ENCODE data around the gene TEX13B. TPM values are rescaled to one million over a fixed set of nuclear protein-coding genes. Genes with fewer than 3 reads are reported as not detected.
"Not testable (repeated sequence)": the region's sequence is repeated elsewhere in the genome, so short reads cannot be mapped to it uniquely, and the experiment has no call there.

Gene TEX13B
- total RNA-seq, 4 donors from 2014 or later: not detected

DNA sequence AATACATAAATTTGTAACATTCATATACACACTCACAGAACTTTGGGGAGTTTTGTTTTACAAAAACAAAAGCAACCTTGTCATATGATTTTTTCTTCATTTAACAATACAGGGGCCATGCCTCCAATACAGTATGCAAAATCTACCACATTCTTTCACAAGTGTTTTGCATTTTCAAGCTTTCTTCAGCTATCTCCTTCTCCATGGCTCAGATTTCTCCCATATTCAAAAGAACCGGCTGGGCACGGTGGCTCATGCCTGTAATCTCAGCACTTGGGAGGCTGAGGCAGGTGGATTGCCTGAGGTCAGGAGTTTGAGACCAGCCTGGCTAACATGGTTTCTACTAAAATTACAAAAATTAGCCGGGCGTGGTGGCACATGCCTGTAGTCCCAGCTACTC is 4.1 kb downstream of the TEX13B start:
- WGBS: 79% methylated on average over 4 of the region's 4 CpGs
- Histone ChIP-seq H3K27ac (no peak overlapping the region), H3K36me3 (no peaks in the 10 kb centered on the region), H3K9me3 (no peaks in the 10 kb centered on the region), H3K4me3 (no peak overlapping the region), H3K4me1 (no peaks in the 10 kb centered on the region), H3K27me3 (no peaks in the 10 kb centered on the region)
- DNase-seq (ENCODE audit: low spot score in 2 of 2): no peak
- TF ChIP-seq, protein P1, sequence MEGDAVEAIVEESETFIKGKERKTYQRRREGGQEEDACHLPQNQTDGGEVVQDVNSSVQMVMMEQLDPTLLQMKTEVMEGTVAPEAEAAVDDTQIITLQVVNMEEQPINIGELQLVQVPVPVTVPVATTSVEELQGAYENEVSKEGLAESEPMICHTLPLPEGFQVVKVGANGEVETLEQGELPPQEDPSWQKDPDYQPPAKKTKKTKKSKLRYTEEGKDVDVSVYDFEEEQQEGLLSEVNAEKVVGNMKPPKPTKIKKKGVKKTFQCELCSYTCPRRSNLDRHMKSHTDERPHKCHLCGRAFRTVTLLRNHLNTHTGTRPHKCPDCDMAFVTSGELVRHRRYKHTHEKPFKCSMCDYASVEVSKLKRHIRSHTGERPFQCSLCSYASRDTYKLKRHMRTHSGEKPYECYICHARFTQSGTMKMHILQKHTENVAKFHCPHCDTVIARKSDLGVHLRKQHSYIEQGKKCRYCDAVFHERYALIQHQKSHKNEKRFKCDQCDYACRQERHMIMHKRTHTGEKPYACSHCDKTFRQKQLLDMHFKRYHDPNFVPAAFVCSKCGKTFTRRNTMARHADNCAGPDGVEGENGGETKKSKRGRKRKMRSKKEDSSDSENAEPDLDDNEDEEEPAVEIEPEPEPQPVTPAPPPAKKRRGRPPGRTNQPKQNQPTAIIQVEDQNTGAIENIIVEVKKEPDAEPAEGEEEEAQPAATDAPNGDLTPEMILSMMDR (IDR thresholded peaks at IDR 0.05): no peak
- no peak for TF ChIP-seq EP300 (IDR thresholded peaks at IDR 0.05)
- no peak for TF ChIP-seq POLR2AphosphoS5 (IDR thresholded peaks at IDR 0.05)
- TF ChIP-seq POLR2A (IDR thresholded peaks at IDR 0.05): no peak

- no peaks in the 10 kb centered on the region for H3K4me1 ChIP-seq
- WGBS: 87% methylated on average over 3 of the region's 3 CpGs
Observed at GRCh38 chrX:107971636-107972035, 10.5 kb downstream of the TEX13B start.

GRCh38 chrX:107970073-107970472 is 12.1 kb downstream of the TEX13B start:
- Histone ChIP-seq H3K36me3 (no peaks in the 10 kb centered on the region), H3K9me3 (no peaks in the 10 kb centered on the region), H3K4me1 (no peaks in the 10 kb centered on the region), H3K27me3 (no peaks in the 10 kb centered on the region), H3K4me3 (no peak overlapping the region), H3K27ac (no peak overlapping the region)
- TF ChIP-seq POLR2AphosphoS5 (IDR thresholded peaks at IDR 0.05): no peak
- TF ChIP-seq POLR2A (IDR thresholded peaks at IDR 0.05): no peak
- no peak for TF ChIP-seq EP300 (IDR thresholded peaks at IDR 0.05)
- TF ChIP-seq, protein P1 (IDR thresholded peaks at IDR 0.05): no peak
- WGBS: 59% methylated on average over 2 of the region's 2 CpGs
- DNase-seq (ENCODE audit: low spot score in 2 of 2): no peak

More at GRCh38 chrX:107971636-107972035, 10.5 kb downstream of the TEX13B start:
- H3K27me3 ChIP-seq: no peaks in the 10 kb centered on the region
- H3K27ac ChIP-seq: no peak overlapping the region
- TF ChIP-seq POLR2A (IDR thresholded peaks at IDR 0.05): no peak
- TF ChIP-seq POLR2AphosphoS5 (IDR thresholded peaks at IDR 0.05): no peak
- no peak for TF ChIP-seq EP300 (IDR thresholded peaks at IDR 0.05)
- TF ChIP-seq, protein P1 (IDR thresholded peaks at IDR 0.05): no peak
- no peaks in the 10 kb centered on the region for H3K9me3 ChIP-seq
- H3K36me3 ChIP-seq: no peaks in the 10 kb centered on the region
- no peak for DNase-seq (ENCODE audit: low spot score in 2 of 2)
- no peak overlapping the region for H3K4me3 ChIP-seq

DNA sequence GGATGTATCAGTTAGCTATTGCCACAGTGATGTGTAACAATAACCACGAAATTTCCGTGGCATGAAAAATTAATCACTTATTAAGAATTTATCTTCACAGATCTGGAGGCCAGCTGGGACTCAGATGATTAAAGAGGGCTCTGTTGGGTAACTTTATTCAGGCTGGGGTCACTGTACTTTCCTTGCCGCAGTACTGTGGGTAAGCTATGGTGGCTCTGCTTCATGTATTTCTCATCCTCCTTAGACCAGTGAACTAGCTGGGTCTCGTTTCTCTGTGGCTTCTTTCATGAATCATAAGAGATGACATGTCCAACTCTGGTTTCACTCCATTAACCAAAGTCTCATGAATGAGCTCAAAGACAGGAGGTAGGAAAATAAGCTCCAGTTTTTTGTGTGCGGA is 13.5 kb downstream of the TEX13B start:
- H3K4me1 ChIP-seq: no peaks in the 10 kb centered on the region
- TF ChIP-seq EP300 (IDR thresholded peaks at IDR 0.05) (no peak), POLR2AphosphoS5 (IDR thresholded peaks at IDR 0.05) (no peak), POLR2A (IDR thresholded peaks at IDR 0.05) (no peak)
- TF ChIP-seq, protein P1 (IDR thresholded peaks at IDR 0.05): no peak
- H3K27ac ChIP-seq: no peak overlapping the region
- no peaks in the 10 kb centered on the region for H3K9me3 ChIP-seq
- no peak overlapping the region for H3K4me3 ChIP-seq
- no peaks in the 10 kb centered on the region for H3K27me3 ChIP-seq
- H3K36me3 ChIP-seq: no peaks in the 10 kb centered on the region
- 68% methylated on average over 5 of the region's 5 CpGs for WGBS
- no peak for DNase-seq (ENCODE audit: low spot score in 2 of 2)

- not testable (repeated sequence) for H3K9me3 ChIP-seq; H3K36me3 ChIP-seq; H3K27me3 ChIP-seq; DNase-seq (ENCODE audit: low spot score in 2 of 2); H3K27ac ChIP-seq; H3K4me3 ChIP-seq; H3K4me1 ChIP-seq
Observed at GRCh38 chrX:107955337-107955736, 26.8 kb downstream of the TEX13B start.

GRCh38 chrX:107940095-107940494 is 42.1 kb downstream of the TEX13B start:
- DNase-seq (ENCODE audit: low spot score in 2 of 2): no peak
- H3K27me3 ChIP-seq: no peaks in the 10 kb centered on the region
- H3K27ac ChIP-seq: no peak overlapping the region
- WGBS: 80% methylated on average over 3 of the region's 3 CpGs
- H3K4me1 ChIP-seq: no peaks in the 10 kb centered on the region
- H3K36me3 ChIP-seq: no peaks in the 10 kb centered on the region
- TF ChIP-seq EP300 (IDR thresholded peaks at IDR 0.05) (no peak), POLR2A (IDR thresholded peaks at IDR 0.05) (no peak), POLR2AphosphoS5 (IDR thresholded peaks at IDR 0.05) (no peak)
- TF ChIP-seq, protein P1 (IDR thresholded peaks at IDR 0.05): no peak
- H3K9me3 ChIP-seq: no peaks in the 10 kb centered on the region
- H3K4me3 ChIP-seq: no peak overlapping the region

Data from suprapubic skin (tissue), 4 donors.